Fibroblast of the conjunctiva (primary cell): ENCODE data around the gene NACC2.

Experiments
- DNase-seq: peaks from one replicate; pipeline ENCODE4 v3.0.0-alpha.2; 2010; ENCODE audit warnings: low read depth

Gene NACC2

DNA sequence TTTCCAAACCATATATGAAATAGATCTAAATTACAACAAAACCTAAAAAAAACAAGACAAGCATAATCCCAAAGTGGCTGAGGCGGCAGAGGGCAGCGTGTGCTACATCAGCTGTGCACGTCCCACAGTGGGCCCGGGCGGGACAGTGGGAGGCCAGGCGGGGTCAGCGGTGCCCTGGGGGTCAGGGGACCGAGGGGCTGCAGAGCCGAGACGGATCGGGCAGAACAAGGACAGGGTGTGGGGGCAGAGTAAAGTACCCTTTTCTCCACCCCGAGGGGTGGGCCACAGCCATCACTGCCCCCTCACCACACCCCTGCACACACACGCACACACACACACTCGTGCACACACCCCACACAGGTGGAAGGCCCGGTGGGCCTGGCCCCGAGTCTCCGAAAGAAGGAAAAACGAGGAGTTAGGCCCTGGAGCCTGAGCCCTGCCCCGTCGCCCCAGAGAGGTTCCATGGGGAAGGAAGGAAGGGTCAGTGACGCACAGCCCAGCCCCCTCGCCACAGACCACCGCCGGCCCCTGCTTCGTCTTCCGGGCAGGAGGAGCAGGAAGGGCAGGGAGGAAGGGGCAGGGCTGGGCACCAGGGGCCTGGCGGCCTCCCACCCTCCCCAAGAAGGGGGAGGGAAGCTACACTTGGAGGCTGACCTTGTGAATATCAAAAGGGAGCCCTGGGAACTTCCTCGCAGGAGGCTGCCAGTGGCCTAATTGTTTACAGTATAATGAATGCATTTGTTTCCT lies 84.3 kb downstream of the NACC2 start:
- DNase-seq = no peak

DNA sequence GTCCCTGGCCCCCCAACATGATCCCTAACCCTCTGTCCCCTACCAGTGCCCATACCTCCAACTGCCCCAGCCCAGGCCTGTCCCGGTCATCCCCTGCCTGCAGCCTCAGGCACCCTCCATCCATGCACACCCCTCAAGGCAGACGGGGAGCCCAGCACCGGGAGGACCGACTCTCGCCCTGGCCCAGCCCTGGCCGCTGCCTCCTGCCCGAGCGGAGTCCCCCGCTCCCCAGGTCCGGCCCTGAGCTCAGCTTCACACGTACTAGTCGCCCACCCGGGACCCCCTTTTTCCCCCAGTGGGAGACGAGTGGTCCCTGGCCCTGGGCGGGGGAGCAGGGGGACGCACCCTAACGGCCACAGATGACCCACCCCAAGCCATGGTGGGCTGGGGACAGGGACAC lies 84.9 kb downstream of the NACC2 start:
- no peak for DNase-seq

DNA sequence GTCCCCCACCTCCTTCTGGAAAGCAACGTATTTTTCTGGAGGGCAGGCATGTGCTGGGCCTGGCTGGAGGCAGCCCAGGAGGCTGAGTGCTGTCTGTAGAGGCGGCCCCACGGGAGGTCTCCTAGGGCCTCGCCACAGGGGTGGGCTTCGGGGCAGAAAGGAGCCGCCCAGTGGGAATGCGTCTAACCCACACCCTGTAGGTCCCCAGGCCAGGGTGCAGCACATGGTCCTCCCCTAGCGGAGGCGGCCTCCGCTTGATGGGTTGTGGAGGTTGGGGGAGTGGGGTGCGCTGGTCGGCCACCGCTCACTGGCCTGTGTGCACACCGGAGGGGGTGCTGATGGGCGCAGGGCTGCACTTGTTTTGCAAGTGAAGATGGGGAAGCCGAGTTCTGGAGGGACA lies 85.6 kb downstream of the NACC2 start:
- no peak for DNase-seq

DNA sequence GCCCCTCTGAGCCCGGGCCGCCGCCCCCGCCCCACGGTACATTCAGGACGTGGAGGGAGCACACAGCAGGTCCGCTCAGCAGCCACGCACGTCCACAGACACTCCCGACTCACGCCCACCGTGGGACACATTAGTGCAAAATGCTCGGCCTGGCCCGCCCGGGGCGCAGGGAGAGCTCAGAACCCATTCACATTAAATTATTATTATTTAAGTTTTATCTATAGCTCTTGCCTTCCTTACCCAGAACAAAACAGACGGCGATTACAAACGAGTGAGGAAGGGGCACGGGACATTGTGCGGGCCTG lies 86.4 kb downstream of the NACC2 start:
- no peak for DNase-seq

DNA sequence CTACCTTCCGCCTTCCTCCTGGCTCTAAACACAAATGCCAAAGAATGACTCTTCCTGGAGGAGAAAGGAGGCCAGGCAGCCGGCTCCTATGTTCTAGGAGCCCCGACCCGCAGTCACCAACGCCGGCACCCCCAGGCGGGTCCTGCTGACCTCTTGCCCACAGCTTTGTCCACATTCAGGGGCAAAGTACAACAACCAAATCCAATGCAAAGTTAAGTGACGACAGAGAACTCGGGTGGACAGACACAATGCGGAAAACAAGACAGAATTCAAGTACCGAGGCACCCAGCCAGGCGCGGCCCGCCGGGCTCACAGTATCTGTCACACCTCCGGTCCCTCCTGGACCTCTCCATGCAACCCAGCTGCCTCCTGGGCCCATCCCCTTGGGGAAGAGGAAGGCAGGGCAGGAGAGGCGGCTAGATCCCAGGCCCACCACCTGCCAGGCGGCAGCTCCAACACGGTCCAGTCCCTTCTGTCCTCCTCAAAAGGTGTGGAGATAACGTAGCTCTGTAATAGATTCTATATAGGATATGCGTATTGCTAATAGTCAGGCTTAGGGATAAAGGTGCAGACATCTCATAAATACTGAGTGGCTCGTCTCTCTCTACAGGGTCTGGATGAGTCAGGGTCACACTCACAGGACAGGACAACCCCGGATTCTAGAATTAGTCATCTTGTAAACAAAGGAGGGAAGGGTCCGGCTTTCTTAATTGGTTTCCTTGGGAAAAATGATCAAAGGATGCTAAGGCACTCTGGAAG lies 87.0 kb downstream of the NACC2 start:
- DNase-seq = no peak

DNA sequence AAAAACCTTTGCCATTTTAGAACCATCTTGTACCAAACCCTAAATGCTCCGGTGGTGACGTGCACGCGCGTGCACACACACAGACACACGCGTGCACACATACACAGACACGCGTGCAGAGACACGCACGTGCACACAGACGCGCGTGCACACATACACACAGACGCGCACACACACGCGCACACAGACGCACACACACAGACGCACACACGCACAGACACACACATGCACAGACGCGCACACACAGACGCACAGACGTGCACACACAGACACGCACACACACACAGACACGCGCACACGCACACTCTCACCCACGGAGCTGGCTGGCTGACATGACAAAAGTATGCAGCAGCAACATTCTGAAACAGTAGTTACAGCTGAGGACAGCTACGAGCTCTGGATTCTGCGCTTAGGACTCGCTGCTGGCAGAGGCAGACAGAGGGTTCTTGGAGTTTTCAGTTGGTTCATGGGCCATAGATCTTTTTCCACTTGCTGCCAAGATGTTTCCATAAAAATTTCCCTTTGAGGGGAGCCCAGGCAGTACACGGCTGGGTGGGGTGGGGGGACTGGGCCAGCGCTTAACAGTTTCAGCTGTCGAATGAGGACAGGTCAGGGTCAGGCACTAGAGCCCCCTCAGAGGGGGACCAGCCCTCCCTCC lies 87.7 kb downstream of the NACC2 start:
- no peak for DNase-seq

DNA sequence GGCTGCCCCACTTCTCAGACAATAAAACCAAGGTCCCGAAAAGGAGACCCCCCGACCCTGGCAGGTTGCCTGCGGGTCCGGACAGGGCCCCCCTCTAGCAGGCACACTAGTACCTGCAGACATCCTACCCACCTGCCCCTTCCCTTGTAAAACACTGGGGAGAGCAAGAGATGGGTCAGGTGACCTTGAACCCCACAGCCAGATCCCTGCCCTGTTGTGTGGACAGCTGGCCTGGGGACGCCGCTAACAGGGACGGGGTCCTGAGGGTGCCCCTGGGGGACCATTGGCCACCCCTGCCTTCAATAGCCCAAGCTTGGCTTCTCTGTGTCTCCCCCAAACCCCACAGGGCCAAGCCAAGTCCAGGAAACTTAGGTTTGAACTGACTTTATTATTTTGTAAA lies 88.9 kb downstream of the NACC2 start:
- no peak for DNase-seq

DNA sequence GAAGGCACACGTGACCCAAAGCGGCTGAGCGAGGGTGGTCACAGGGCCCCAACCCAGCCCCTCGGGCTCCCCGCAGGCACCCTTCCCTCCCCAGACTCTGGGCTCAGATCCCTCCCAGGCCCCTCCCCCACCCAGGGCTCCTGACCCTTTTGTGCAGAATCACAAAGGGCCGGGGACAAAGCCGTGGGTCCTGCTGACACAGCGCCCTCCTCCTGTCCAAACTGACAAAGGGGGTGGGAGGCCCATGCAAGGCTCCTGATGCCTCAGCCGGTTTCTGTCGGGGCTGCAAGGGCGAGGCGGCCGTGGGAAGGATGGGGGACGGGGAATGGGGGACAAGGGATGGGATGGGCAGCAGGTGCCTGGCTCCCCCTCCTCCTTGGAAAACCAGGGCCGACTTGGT lies 90.4 kb downstream of the NACC2 start:
- DNase-seq = no peak

DNA sequence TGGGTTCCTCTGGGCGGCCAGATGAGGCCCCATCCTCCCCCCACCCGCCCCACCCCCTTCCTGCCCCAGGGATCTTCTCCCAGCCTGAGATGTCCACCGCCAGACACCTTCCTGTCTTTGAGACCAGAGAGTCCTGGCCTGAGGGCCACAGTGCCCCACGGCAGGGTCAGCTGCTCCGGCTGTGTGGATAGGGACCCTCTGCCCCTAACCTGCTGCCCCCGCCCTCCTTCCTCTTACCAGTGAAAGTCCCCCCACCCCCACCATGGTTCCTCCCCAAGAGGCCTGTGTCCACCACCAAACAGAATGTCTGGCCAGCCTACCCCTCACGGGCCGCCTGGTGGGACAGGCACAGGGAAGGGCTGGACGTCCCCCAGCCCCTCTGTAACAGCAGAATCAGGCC lies 90.9 kb downstream of the NACC2 start:
- DNase-seq = no peak

DNA sequence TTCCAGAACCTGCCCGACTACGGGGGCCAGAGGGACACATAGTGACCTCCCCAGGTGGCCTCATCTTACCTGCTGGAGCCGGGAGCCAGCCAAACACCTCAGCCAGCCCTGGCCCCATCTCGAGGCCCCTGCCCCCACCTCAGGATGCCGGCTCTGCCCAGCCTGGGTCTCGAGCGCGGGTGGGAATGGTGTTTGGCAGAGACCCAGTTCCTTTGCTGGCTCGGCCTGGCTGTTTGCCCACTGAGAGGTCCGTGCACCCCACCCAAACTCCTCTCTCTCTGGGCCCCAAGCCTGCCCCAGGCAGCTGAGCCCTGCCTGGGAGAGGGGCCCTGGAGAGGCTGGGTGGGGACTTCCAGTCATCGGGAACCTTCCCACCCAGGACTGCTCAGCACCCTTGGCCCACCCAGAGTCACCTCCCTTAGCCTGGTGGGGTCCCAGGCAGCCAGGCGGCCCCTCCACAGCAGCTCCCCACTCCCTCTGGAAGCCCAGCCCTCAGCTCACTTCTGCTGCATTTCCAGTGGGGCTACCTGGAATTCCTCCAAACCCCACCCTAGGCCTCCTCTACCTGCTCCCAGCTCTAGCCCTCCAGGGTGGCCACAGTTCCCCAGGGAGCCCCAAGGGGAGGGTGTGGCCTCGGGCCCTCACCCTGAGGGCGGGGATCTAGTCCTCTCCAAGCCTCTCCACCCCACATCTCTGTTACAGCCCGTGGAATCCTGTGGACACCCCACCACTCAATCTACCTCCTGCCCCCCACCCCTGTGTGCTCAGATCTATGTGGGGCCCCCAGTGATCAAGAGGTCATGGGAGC lies 91.5 kb downstream of the NACC2 start:
- DNase-seq = no peak

DNA sequence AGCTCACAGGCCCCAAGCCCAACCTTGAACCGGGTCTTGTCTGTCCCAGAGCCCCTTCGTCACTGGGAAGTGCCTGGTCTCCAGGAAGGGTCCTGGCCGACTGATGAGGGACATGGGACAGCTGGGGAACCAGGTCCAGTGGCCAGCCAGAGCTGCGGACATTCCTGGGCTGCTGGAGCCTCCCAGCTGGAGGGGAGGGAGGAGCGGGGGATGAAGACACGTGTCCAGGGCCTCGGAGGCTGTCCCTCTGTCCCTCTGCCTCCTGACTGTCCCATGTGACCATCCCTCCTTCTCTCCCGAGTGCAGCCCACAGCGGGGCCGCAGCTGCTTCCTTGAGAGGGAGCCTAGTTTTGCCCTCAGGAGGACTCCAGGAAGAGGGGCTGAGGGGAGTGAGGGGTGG lies 92.2 kb downstream of the NACC2 start:
- no peak for DNase-seq

DNA sequence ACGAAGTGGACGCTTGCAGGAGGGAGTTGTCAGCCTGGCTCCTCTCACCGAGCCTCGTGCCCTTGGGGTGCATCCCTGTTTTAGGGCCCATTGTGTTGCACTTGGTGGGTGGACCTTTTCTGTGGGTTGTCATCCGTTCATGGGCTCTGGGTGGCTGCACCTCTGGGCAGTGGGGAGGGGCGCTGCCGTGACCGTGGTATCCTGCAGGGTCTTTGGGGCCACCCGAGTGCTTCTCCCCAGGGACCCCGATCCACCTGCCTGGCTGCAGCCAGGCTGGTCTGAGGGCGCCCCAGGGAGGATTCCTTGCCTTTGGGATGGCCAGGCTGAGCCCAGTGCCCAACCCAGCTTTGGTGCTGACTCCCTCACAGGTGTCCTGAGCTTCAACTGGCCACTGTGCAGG lies 92.9 kb downstream of the NACC2 start:
- no peak for DNase-seq

DNA sequence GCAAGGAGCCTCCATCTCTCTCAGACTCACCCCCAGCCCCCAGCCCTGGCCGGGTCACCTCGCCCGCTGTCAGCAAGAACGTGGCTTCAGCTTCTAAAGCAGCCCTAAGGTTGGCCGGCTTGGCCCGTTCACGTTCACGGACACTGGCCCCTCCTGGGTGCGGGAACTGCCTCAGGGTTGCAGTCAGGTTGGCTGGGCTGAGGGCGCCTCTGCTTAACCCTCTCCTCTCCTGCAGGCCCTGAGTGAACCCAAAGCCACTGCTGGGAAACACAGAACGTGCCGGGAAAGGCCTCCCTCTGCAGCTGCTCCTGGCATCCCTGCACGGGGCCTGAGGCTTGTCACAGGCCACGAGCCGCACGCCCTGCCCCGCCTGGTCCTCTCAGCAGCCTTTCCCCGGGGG lies 93.9 kb downstream of the NACC2 start:
- DNase-seq = no peak

DNA sequence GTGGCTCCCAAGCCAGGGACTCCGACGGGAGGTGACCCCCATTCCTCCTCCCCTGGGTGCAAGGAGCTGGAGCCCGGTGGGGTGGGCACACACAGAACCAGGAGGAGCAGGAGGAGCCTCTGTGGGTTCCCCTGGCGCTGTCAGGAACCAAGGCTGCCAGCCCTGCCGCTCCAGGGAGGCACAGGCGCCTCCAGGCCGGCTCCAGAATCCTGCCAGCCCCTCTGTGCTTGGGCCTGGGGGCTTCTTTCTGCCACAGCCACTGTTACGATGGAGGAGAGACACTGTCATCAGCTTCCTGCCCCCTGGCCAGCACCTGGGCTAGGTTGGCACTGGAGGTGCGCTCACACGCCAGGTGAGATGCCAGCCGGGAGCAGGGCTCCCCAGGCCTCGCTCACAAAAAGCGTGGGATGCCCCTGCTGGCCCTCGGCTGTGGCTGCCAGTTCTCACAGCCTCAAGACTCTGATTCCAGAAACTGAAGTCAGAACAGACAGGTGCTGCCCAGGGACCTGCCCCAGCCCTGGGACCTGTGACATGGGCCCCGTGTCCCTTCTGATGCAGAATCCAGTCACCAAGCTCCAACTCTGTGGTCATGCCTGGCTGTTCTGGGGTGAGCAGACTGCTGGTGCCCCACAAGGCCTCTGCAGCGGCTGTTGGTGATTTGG lies 96.5 kb downstream of the NACC2 start:
- no peak for DNase-seq

DNA sequence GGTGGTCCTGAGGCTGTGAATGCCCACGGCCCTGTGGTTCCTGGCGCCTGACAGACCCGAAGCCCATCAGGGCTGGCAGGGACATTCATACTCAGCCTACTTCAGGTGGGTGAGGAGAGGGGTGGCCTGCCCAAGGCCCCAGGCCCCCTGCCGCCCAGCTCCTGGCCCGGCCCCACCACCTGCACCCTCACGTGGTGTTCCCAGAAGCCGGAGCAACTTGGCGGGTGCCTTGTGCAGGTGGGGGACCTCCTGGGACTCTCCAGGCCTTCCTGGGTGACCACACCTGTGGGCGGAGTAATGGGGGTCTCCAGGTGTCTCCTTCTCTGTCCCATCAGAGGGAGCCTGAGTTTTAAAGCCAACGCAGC lies 97.1 kb downstream of the NACC2 start:
- DNase-seq = no peak

DNA sequence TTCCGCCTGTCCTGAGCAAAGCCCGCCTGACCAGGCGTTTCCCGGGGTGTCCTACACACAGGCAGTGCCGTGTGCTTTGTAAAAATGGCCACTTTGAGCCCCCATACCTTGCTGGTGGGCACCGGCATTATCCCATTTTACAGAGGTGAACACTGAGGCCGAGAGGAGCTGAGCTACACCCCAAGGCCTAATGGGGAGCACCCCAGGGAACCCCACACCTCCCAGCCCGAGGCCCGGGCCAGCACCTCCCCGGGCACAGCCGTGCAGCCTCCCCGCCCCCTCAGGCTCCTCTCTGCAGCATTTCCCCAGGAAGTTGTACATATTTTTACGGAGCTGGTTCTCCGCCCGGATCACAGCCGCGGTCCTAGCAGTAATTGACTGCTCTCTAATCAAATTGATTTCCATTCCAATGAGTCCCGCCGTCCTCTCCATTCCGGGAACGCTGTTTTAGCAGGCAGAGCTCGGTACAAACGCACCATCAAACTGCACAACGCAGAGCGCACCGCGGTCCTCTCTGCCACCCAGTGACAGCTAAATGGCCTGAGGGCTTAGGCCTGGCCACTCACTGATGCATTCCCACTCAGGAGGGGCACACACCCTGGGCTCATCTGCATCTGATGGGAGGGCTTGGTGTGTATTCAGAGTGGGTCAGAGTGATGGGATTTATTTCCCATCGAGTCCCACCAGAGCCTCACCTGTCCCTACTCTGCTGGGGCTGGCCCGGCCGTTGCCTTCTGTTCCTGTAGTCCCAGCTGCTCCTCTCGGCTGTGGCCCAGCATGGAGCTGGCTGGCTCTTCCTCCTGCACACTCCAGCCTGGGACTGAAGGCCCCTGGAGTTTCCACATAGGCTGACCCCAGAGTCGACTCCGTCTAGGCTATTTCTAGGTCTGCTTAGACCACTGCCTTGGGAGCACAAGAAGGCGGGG lies 97.7 kb downstream of the NACC2 start:
- no peak for DNase-seq

DNA sequence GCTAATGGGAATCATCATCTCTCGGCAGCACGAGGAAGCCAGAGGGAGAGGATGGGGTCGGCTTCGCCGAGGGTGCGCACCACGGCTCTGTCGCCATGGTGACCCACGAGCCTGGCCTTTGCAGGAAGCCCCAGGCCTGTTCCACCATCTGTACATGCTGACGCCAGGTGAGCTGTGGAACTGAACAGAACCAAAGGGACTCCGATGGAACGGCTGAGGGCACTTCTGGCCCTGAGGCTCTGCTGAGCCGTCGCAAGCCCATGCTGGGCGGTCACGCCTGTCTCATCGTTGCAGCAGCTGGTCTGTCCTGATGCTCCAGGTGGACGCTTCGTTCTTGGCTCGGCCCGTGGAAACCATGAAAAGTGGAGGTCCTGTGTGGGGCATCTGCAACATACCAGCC lies 99.3 kb downstream of the NACC2 start:
- DNase-seq = no peak

DNA sequence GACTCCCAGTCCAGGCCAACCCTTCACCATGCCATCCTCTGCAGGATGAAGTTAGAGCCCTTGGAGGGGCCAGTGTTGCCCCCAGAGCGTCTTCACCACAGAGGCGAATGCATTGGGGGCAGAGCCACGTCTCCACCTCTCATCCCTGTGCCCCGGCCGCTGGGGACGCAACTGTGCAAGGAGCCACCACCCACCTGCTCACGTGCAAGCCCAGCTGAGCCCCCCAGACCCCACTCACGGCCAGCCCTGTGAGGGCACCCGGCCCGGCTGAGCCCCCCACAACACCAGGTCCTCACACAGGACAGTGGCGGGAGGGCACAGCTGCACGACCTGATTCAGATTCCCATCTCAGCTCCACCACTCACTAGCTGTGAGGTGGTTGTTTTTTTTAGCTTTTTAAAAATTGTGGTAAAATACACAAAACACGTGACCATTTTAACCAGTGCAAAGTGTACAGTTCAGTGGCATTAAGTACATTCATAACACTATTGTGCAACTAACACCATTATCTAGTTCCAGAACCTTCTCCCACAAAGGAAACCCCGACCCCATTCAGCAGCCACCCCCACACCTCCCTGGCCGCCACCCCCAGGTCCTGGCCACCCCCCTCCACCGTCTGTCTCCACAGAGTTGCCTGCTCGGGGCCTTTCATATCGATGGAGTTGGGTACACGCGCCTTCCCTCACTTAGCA lies 100.4 kb downstream of the NACC2 start:
- DNase-seq = no peak

DNA sequence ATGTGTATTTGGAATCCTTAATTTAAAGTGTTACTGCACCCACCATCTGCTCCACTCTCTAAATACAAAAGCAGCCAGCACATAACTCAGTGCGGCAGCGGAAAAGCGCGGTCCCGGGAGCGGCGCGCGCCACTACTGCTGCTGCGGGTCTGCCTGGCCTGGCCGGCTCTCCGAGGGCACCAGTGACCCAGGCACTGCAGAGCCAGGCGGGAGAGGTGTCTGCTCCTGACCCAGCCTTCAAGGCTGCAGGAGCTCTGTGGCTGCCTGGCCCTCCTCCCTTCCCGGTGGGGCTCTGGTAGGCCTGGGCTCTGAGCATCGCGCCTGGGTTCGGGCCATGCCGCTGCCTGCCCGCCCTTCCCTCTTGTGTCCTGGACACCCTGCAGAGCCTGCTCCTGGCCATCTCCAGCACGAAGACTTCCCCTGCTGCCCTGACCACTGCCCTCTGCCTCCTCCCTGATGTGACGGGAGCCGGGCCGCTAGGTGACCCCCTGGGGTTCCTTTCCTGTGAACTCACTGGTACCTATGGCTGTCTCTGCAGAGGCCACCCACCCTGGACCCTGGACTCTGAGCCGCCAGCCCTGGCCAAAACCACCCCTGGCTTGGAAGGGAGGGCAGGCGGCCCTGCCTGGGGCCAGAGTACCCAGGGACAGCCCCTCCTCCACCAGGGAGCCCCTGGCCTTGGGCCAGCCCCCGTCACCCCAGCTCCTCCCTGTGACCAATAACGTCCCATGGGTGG lies 101.2 kb downstream of the NACC2 start:
- DNase-seq = no peak

DNA sequence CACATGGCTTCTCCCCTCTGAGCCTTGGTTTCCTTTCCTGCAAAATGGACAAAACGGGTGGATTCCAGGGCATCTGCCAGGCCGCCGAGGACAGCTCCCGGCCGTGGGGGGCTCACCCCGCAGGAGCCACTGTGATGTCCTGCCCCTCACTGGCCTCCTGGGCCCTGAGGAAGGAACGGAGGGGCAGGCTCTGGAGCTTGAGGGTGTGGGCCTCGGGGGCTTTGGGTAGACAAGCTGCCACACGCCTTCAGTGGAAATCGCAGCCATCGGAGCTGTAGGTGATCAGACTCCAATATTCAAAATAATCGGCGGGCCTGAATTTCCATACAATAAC lies 101.7 kb downstream of the NACC2 start:
- no peak for DNase-seq
